Adrenal gland (tissue), 19 donors: ENCODE measurements around the gene BAZ1A. TPM values are rescaled to one million over a fixed set of nuclear protein-coding genes. Genes with fewer than 3 reads are reported as not detected.

Experiments
- DNase-seq, 7 donors: peaks; one replicate each; pipeline ENCODE4 v3.0.0-alpha.2; 2019 to 2020
- H3K27ac ChIP-seq, 5 donors: fragments of 200-600 bp; sonication (generic) in 4 of 5; 1 replicate in 3 of 5; 2 replicates in 2 of 5; pipeline versions ENCODE4 v1.5.1 to v1.8.0; 2016 to 2020; ENCODE audit warnings: mild to moderate bottlenecking in 1 of 5
- H3K27me3 ChIP-seq: fragments of 200-600 bp; 2 replicates; pipeline ENCODE4 v1.8.0; 2021
- H3K36me3 ChIP-seq, 2 donors: fragments of 200-600 bp; replicated peaks in 1 of 2; 1 replicate in 1 of 2; 2 replicates in 1 of 2; pipeline versions ENCODE4 v1.5.1 to v1.8.0; 2018 to 2022
- H3K4me1 ChIP-seq, 2 donors: fragments of 200-600 bp; replicated peaks in 1 of 2; 1 replicate in 1 of 2; 2 replicates in 1 of 2; pipeline versions ENCODE4 v1.5.1 to v1.8.0; 2018 to 2021
- H3K4me3 ChIP-seq, 4 donors: fragments of 200-600 bp; sonication (generic) in 3 of 4; one replicate each; pipeline ENCODE4 v1.5.1; 2016 to 2018
- H3K9me3 ChIP-seq, 3 donors: fragments of 200-600 bp; sonication (generic) in 1 of 3; replicated peaks in 1 of 3; 1 replicate in 2 of 3; 2 replicates in 1 of 3; pipeline versions ENCODE4 v1.5.1 to v1.8.0; 2016 to 2021
- POLR2A ChIP-seq, 2 donors: fragments of 450-650 bp; IDR thresholded peaks; one replicate each; pipeline ENCODE4 v1.6.1; 2017; ENCODE audit warnings: antibody characterized with exemption in 2 of 2, mild to moderate bottlenecking in 2 of 2, moderate library complexity in 1 of 2
- WGBS, 4 donors: extraction: QIAGEN DNeasy Blood & Tissue Kit in 2 of 4; methylation state at CpG; one replicate each; pipeline versions ENCODE4 v1.1.5 to v1.1.7; 2013 to 2017; 5-methylcytosine and 5-hydroxymethylcytosine counted together
- intact Hi-C, 2 donors: fragments of 100-400 bp; cut with DNase I; formaldehyde crosslinking; loops; one replicate each; pipeline versions ENCODE4 v1.14.1 to v1.15.0; 2022 to 2023
- long read RNA-seq, 10 donors: library from polyadenylated mRNA in 3 of 10; unstranded in 2 of 10; stranded (forward) in 1 of 10; transcript quantifications; one replicate each; pipeline ENCODE4 v2.0.0 and lab custom pipeline, GENCODE V29; 2021 to 2026
- polyA plus RNA-seq, 3 donors: library from polyadenylated mRNA; stranded (reverse); fragments of 200-250 nt in 2 of 3; fragments of 350-450 nt in 1 of 3; fragmentation: Illumina TruSeq in 1 of 3; extraction: RNeasy Lipid Tissue Mini Kit (QIAGEN cat#74804) in 1 of 3; gene quantifications; one replicate each; pipeline ENCODE4 v1.2.3, GENCODE V29; 2013 to 2014
- total RNA-seq, 9 donors: library from RNA; depleted of rRNA in 4 of 9; stranded (reverse); fragments of >200 nt in 4 of 9; fragments of 120-200 nt in 1 of 9; fragmentation: NEBNext Ultra II Directional in 1 of 9; extraction: Animal tissue kit (Norgen Biotek cat#: 25700) in 1 of 9; gene quantifications; one replicate each; pipeline versions ENCODE4 v1.1.0 to v1.2.4, GENCODE V29; 2013 to 2023
- TF ChIP-seq, protein P1 (sequence below), 6 experiments: fragments of 450-650 bp in 4 of 6; fragments of 200-600 bp in 2 of 6; sonication (generic) in 1 of 6; IDR thresholded peaks; 1 replicate in 5 of 6; 2 replicates in 1 of 6; pipeline versions ENCODE4 v1.5.1 to v1.8.0; 2016 to 2021; ENCODE audit warnings: antibody characterized with exemption in 6 of 6, mild to moderate bottlenecking in 2 of 6, moderate library complexity in 1 of 6
- donor health status: healthy with polysubstance abuse.
- donor health status: Bipolar disorder and iron deficiency.
- donor health status: DM: yes; HTN: yes; CAD: no.
- donor health status: DM: no; HTN: no; CAD: no.
- donor health status: DM: no; HTN: no; CAD: no.
- donor health status: DM: yes; HTN: yes; CAD: no.

Gene BAZ1A, protein sequence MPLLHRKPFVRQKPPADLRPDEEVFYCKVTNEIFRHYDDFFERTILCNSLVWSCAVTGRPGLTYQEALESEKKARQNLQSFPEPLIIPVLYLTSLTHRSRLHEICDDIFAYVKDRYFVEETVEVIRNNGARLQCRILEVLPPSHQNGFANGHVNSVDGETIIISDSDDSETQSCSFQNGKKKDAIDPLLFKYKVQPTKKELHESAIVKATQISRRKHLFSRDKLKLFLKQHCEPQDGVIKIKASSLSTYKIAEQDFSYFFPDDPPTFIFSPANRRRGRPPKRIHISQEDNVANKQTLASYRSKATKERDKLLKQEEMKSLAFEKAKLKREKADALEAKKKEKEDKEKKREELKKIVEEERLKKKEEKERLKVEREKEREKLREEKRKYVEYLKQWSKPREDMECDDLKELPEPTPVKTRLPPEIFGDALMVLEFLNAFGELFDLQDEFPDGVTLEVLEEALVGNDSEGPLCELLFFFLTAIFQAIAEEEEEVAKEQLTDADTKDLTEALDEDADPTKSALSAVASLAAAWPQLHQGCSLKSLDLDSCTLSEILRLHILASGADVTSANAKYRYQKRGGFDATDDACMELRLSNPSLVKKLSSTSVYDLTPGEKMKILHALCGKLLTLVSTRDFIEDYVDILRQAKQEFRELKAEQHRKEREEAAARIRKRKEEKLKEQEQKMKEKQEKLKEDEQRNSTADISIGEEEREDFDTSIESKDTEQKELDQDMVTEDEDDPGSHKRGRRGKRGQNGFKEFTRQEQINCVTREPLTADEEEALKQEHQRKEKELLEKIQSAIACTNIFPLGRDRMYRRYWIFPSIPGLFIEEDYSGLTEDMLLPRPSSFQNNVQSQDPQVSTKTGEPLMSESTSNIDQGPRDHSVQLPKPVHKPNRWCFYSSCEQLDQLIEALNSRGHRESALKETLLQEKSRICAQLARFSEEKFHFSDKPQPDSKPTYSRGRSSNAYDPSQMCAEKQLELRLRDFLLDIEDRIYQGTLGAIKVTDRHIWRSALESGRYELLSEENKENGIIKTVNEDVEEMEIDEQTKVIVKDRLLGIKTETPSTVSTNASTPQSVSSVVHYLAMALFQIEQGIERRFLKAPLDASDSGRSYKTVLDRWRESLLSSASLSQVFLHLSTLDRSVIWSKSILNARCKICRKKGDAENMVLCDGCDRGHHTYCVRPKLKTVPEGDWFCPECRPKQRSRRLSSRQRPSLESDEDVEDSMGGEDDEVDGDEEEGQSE (N-terminal part only)
- total RNA-seq: 10 to 100 TPM in 8 of 9 donors, 1 to 10 TPM in 1; 8.5 to 33.0 (median 14.3) TPM
- 10 to 100 TPM; 13.5 to 16.4 (median 15.8) TPM for polyA plus RNA-seq
- long read RNA-seq, donor 1: 0 reads
- long read RNA-seq, donor 2: 0 reads
- long read RNA-seq, donor 3: 0 reads
- long read RNA-seq, donor 4, partial matches to known transcripts: 2 of 4 reads
- long read RNA-seq, donor 4, other reads (novel, unspliced or antisense): 2 of 4 reads
- long read RNA-seq, donor 5, full-length matches to known transcripts: 2 of 9 reads
- long read RNA-seq, donor 5, partial matches to known transcripts: 6 of 9 reads
- long read RNA-seq, donor 5, other reads (novel, unspliced or antisense): 1 of 9 reads
- long read RNA-seq, donor 6, partial matches to known transcripts: 4 of 4 reads
- long read RNA-seq, donor 6, other reads (novel, unspliced or antisense): 0 of 4 reads
- long read RNA-seq, donor 7: 0 reads
- long read RNA-seq, donor 8: 0 reads
- long read RNA-seq, donor 9: 0 reads
- long read RNA-seq, donor 10: 0 reads

DNA sequence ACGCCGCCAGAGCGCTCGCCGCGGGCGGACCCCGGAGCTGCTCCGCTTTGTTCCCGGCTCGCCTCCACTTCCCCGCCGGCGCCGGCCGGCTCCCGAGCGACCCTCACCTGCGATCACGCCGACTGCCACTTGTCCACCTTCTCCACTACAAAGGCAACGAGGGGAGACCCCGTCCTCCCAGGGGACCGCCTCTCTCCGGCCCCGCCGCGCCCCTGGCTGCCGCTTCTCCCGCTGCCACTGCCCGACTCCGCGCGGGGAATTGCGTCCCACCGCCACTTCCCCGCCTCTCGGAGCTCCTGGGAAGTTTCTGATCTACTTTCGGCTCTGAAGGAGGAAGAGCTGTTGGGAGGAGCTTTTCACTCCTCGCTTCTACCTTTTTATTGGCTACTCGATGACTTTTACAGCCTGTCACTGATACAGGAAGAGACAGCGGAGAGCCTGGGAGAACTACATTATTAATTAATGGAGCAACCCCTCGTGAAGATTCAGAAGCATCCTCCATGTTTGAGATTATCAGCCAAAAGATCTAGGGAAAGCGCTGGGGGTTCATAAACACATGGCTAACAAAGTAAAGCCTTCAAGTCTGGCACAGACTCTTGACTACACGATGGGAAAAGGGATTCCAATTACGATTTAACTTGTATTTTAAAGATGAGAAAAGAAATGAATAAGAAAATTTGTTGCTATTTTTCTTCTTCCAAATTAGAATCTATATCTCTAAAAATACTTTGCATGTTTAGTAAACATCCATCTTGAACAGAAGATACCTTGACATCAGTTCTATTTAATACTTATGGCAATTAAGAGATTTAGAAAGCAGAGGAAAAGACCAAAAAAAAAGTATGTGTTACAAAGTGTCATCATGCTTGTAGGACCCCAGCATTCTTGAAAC, at the start of gene BAZ1A:
BAZ1A (minus strand) TSS at position 330 of the 892 bp plus-strand sequence. CDS start 756 bp downstream, outside the sequence.
- WGBS, 4 donors: 0 to 2% (median 0%) methylated on average over 10 to 46 of the region's 46 CpGs
- Histone ChIP-seq H3K27ac (peak within 1 kb of the TSS; percentile 97 to 99 (median 98)), H3K27me3 (no peaks in the 10 kb centered on the region), H3K4me3 (peak within 1 kb of the TSS; percentile 55 to 94 (median 82)), H3K4me1 (peaks cover 0 to 15% of the 10 kb centered on the region in 2 donors), H3K36me3 (no peaks in the 10 kb centered on the region), H3K9me3 (no peaks in the 10 kb centered on the region)
- TF ChIP-seq, protein P1, sequence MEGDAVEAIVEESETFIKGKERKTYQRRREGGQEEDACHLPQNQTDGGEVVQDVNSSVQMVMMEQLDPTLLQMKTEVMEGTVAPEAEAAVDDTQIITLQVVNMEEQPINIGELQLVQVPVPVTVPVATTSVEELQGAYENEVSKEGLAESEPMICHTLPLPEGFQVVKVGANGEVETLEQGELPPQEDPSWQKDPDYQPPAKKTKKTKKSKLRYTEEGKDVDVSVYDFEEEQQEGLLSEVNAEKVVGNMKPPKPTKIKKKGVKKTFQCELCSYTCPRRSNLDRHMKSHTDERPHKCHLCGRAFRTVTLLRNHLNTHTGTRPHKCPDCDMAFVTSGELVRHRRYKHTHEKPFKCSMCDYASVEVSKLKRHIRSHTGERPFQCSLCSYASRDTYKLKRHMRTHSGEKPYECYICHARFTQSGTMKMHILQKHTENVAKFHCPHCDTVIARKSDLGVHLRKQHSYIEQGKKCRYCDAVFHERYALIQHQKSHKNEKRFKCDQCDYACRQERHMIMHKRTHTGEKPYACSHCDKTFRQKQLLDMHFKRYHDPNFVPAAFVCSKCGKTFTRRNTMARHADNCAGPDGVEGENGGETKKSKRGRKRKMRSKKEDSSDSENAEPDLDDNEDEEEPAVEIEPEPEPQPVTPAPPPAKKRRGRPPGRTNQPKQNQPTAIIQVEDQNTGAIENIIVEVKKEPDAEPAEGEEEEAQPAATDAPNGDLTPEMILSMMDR (IDR thresholded peaks at IDR 0.05): peak in 4 of 6 experiments; percentile 28 to 43 (median 35)
- peak; percentile 39 to 96 for TF ChIP-seq POLR2A (IDR thresholded peaks at IDR 0.05)
- peak; percentile 64 to 80 (median 72) for DNase-seq
- intact Hi-C loops: no loop called here

DNA sequence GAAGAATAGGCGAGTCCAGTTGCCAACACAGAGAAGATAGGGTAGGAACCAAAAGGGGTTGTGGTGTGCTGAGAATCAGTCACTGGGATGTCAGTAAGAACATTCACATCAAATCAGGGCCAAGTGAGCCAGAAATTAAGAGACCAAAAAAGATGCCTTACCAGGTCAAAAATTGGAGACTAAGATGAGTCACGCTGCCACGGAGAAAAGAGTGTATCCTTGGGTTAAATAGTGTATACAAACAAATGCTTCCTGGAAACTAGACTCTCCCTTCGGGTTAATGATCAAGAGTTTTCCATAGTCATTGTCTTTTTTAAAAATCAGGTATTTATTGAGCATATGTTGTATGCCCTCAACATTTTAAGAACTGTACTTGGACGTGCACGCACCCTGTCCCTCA, 45.2 kb upstream of the BAZ1A start:
- DNase-seq: no peak
- Histone ChIP-seq H3K9me3 (no peaks in the 10 kb centered on the region), H3K36me3 (no peaks in the 10 kb centered on the region), H3K4me3 (no peak overlapping the region), H3K27me3 (no peaks in the 10 kb centered on the region), H3K27ac (no peak overlapping the region), H3K4me1 (no peaks in the 10 kb centered on the region)
- TF ChIP-seq POLR2A (IDR thresholded peaks at IDR 0.05): no peak
- TF ChIP-seq, protein P1 (IDR thresholded peaks at IDR 0.05): no peak
- WGBS, 4 donors: 59 to 68% (median 65%) methylated on average over 6 of the region's 6 CpGs
- intact Hi-C loops: no loop called here

DNA sequence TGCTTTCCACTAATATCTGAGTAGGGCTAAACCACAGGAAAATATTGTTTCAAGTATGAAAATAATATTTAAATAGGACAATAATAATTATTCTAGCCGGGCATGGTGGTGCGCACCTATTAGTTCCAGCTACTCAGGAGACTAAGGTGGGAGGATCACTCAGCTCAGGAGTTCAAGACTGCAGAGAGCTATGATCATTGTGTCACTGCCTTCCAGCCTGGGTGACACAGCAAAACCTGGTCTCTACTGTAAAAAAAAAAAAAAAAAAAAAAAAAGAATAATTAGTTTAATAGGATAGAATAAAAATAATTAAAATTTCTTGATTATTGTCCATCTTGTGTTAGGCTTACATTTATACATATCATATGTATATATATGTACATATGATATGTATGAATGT, 38.5 kb upstream of the BAZ1A start:
- DNase-seq: no peak
- WGBS, 4 donors: 83 to 97% (median 89%) methylated on average over 2 of the region's 2 CpGs
- H3K36me3 ChIP-seq: no peaks in the 10 kb centered on the region
- no peak overlapping the region for H3K27ac ChIP-seq
- H3K4me3 ChIP-seq: no peak overlapping the region
- intact Hi-C loops: no loop called here
- no peaks in the 10 kb centered on the region for H3K4me1 ChIP-seq
- TF ChIP-seq, protein P1 (IDR thresholded peaks at IDR 0.05): no peak
- H3K27me3 ChIP-seq: no peaks in the 10 kb centered on the region
- no peaks in the 10 kb centered on the region for H3K9me3 ChIP-seq
